ENCODE data around the gene MRGPRF.

MRGPRF gene

DNA sequence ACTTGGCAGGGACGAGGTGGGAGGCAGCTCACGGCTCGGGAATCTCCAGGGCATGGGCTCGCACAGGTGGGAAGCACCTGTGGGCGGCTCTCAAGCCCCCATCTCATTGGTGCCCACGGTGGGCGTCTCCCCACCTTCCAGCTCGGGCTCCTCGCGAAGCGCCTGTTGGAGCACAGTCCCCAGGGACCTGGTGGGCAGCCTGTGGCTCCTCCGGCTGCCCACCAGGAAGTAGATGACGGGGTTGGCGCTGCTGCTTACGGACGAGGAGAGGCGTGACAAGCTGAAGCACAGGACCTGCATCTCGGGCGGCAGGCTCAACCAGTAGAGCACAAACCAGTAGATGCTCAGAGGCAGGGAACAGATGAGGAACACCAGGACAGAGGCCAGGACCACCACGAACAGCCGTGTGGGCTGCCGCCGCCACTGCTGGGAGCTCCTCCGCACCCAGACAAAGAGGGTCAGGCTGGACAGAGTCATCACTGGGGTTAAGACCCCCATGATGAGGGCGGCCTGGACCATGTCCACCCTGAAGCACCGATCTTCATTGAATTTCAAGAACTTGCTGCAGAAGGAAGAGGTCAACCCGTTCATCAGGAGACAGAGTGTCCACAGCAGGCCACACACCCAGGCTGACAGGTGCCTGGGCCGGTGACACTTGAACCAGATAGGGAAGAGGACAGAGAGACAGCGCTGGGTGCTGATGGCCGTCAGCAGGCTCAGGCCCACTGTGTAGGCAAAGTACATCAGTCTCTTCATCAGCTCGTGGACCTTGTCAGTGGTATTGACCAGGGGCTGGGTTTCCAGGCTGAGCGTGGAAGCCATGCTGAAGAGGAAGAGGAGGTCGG is 32.9 kb downstream of the MRGPRF start:
- TF ChIP-seq, protein P1, sequence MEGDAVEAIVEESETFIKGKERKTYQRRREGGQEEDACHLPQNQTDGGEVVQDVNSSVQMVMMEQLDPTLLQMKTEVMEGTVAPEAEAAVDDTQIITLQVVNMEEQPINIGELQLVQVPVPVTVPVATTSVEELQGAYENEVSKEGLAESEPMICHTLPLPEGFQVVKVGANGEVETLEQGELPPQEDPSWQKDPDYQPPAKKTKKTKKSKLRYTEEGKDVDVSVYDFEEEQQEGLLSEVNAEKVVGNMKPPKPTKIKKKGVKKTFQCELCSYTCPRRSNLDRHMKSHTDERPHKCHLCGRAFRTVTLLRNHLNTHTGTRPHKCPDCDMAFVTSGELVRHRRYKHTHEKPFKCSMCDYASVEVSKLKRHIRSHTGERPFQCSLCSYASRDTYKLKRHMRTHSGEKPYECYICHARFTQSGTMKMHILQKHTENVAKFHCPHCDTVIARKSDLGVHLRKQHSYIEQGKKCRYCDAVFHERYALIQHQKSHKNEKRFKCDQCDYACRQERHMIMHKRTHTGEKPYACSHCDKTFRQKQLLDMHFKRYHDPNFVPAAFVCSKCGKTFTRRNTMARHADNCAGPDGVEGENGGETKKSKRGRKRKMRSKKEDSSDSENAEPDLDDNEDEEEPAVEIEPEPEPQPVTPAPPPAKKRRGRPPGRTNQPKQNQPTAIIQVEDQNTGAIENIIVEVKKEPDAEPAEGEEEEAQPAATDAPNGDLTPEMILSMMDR (IDR thresholded peaks at IDR 0.05; ENCODE audit: insufficient read depth, low read depth, low read length, missing control alignments) = no peak
- no peak overlapping the region for H3K4me3 ChIP-seq (ENCODE audit: low read length)
- DNase-seq (ENCODE audit: low read depth) = no peak

DNA sequence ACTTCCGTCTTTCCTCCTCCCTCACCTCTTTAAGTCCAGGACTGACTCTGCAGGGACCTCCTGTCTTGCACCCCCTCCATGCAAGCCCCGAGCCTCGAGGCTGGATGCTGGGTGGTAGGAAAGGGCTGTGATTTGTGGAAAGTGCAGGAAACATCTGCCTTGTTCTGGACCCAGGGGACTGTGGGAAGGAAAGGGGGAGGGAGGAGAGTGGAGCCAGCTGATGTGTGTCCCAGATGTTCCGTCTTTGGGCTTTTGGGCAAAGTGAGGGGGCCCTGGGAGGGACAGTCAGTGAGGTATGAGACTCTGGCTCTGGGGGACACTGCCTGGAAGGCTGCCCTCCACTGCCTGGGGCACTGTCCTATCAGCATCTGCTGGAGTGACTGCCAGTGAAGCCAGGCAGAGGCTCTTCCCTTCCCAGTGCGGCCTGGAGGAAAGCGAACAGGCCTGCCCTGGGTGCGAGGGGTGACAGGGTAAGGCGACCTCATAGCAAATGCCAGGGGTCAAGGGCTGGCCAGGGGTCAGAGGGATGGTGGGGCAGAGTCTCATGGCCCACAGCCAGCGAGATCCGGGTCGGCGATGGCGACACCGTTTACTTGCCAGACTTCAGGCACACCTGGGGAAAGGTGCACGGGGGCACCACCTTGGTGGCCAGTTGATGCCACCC is 34.0 kb downstream of the MRGPRF start:
- TF ChIP-seq, protein P1 (IDR thresholded peaks at IDR 0.05; ENCODE audit: insufficient read depth, low read depth, low read length, missing control alignments) = no peak
- no peak for DNase-seq (ENCODE audit: low read depth)
- no peak overlapping the region for H3K4me3 ChIP-seq (ENCODE audit: low read length)

DNA sequence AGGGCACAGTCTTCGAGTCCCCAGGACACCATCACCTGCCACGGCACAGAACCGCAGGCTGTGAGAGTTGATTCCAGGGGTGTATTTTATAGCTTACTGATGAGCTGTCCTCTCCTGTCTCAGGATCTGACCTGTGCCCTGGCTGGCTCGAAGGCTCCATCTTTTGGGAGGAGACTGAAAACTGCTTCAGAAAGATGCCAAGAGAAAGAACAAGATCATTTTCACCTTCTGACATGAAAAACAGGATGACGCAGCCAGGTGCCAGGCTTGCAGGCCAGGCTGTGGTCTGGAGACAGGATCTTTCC is 34.5 kb downstream of the MRGPRF start:
- H3K4me3 ChIP-seq (ENCODE audit: low read length) = no peak overlapping the region
- TF ChIP-seq, protein P1 (IDR thresholded peaks at IDR 0.05; ENCODE audit: insufficient read depth, low read depth, low read length, missing control alignments) = no peak
- DNase-seq (ENCODE audit: low read depth) = no peak

DNA sequence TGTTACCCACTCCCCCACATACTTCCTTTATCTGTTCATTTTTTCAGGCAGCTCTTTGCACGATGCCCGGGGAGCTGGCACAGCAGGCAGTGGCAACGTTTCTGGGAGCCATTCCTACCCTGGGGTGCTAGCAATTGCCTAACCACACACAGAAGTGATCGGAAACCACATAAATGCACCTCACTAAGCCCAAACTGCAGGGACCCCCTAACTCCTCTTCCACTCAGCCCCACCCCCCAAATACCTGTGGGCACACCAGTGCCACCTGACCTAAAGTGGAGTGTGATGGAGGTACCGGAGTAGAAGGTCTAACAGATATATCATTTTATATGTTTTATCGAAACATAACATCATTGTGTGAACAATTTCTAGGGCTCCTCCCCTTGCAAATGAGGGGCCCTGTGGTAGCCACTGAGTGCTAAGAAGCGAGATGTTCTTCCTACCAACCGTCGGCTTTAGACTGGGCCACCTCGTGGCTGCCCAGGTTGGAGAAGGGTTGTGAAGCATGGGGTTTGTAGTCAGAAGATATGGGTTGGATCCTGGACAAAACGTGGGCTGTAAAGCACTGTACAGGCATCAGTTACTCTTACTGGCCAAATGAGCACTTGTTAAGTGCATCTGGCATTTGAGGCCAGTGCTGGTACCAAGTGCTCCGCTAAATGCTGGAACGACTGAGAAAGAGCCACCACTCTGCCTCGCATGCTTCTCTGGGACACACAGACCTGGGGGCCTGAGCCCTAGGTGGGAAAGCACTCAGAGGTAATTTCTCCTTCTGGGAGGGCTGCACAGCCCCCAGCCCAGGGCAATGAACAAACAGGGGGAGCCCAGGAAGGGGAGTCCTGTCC is 35.0 kb downstream of the MRGPRF start:
- no peak for DNase-seq (ENCODE audit: low read depth)
- TF ChIP-seq, protein P1 (IDR thresholded peaks at IDR 0.05; ENCODE audit: insufficient read depth, low read depth, low read length, missing control alignments) = no peak

DNA sequence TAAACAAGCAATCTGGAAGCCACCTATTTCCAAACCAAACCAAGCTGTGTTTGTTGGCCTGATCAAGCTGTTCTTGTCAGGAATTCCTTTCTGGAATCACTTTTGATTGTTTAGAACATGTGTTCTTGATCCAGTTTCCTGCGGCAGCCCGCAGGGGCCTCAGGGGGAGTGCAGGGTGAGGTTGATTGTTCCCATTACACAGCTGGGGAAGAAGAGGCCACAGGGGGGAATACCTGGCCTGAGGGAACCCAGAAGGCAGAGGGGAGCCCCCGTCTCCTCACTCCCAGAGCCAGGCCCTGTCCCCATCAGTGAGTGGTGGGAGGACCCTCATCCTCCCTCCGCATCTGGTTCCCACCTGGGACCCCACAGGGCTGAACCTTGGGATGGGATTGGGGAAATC is 36.5 kb downstream of the MRGPRF start:
- DNase-seq (ENCODE audit: low read depth) = no peak
- TF ChIP-seq, protein P1 (IDR thresholded peaks at IDR 0.05; ENCODE audit: insufficient read depth, low read depth, low read length, missing control alignments) = no peak
- no peak overlapping the region for H3K4me3 ChIP-seq (ENCODE audit: low read length)

More for the DNA sequence above, 35.0 kb downstream of the MRGPRF start:
- H3K4me3 ChIP-seq (ENCODE audit: low read length) = no peak overlapping the region

DNA sequence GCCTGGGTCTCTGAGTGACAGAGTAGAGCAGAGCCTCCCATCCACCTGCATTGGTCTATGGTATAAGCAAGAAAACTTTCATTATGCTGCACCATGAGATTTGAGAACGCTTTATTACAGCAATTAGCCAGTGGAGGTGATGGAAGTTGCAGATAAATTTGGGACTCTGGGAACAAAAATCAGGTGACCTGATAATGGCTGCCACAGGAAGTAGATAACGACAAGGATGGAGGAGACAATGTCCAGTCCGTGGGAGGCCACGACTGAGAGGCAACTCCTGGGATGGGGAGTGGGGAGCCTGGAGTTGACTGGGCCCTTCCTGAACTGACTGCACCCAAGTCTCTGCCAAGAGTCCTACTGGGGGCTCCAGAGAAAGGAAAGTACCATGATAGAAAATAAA is 37.0 kb downstream of the MRGPRF start:
- no peak for DNase-seq (ENCODE audit: low read depth)
- no peak overlapping the region for H3K4me3 ChIP-seq (ENCODE audit: low read length)
- TF ChIP-seq, protein P1 (IDR thresholded peaks at IDR 0.05; ENCODE audit: insufficient read depth, low read depth, low read length, missing control alignments) = no peak

Measured in epithelial cell of esophagus (primary cell).